GM12873 (cell line): Measurements from ENCODE around the gene CCL26.

Experiments
- CTCF ChIP-seq: IDR thresholded peaks from 2 replicates; pipeline ENCODE4 v1.5.1; 2012; ENCODE audit warnings: low read depth, mild to moderate bottlenecking, moderate library complexity, low read length, control low read depth; ENCODE audit not compliant: insufficient read depth; ENCODE audit errors: missing control alignments

Gene CCL26

GRCh38 chr7:75737856-75738603, 34.0 kb downstream of the CCL26 start:
- TF ChIP-seq CTCF = no peak

GRCh38 chr7:75735581-75736350, 36.2 kb downstream of the CCL26 start:
- no peak for TF ChIP-seq CTCF

DNA sequence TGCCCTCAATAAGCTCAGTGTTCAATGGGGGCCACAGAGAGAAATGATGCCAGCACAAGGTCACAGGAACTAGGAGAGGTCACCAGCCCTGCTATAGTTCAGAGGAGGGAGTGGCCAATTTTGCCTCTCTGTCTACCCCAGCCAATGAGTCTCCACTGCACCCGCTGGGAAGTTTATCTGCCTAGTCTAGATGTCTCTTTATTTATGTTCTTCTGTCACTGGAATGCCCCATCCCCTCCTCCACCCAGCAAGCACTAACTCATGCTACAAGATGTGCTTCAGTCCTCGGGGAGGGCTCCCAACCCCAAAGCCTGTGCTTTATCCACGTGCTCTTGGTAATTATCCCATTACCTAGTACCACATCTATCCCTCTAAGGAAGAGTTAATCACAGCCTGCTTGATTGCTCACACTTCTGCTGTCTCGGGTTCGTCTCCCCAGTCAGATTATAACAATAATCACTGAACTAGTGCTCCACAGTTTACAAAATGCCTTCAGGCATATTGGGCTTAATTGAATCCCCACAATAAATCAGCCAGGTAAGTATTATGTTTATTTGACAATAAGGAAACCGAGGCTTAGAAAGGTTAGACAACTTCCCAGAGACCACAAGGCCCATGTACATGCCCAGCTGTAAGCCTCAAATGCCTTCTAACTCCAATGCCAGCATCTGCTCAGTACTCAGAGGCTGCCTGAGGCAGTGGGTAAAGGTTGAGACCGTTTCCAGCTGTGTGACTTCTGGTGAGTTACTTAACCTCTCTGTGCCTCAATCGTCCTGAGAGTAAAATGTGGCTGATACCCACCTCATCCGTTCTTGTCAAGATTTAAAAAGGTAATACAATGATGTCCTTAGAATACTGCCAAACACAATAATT, 37.2 kb downstream of the CCL26 start:
- no peak for TF ChIP-seq CTCF

DNA sequence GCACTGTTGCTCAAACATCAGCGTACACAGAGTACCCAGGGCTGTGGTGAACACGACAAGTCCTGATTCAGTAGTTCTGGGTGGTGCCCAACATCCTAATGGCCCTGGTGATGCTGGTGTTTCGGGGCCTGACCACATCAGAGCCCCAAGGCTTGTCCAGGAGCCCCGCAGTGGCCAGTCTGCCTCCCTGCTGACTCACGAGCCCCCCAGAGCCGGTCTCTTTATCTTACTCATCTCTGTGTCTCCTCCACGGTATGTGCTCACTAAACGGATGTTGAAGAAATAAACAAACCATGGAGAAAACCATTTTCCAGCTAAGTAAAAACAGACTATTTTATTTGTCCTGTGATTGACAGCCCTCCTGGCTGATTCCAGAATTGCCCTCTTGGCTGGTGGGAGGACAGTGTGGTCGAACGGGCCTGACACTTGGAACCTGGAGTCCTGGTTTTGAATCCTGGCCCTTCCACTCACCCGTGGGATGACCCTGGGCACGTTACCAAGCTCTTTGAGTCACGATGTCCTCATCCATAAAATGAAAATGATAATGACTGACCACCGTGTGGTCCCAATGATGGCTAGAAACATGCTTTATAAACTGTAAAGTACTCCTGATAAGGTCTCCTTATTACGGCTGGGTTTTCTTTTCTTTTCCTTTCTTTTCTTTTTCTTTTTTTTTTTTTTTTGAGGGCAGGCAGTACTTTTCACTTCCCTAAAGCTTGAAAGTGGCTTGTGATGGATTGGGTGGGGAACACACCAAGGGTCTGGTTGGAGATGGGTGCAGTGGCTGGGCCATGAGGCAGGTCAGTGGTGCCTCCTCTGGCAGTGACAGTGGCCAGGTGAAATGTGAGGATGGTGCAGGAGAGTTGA, 39.0 kb downstream of the CCL26 start:
- no peak for TF ChIP-seq CTCF

- no peak for TF ChIP-seq CTCF
These were observed 39.9 kb downstream of the CCL26 start for GRCh38 chr7:75732016-75732521.

DNA sequence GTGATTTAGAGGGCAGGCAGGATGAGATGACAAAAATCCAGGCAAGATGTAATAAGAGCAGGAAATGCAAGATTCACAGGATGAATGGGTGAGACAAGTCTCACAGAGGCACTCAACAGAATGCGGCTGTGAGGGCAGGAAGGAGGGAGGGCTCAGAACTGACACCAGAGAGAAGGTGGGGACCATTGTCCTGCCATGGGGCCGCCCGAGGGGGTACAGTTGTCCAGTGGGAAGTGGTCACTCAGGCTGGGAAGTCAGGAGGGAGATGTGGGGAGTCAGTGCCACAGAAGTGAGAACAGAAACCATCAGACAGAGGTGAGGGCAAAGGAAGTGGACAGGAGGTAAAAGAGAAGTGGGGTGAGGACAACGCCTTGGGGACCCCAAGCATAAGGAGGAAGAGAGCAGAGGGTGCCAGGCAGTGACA, 42.1 kb downstream of the CCL26 start:
- TF ChIP-seq CTCF = no peak
